Suprapubic skin (tissue), 4 donors: ENCODE results near the gene GIMAP6. TPM values are rescaled to one million over a fixed set of nuclear protein-coding genes. Genes with fewer than 3 reads are reported as not detected.
"Not testable (repeated sequence)": the region's sequence is repeated elsewhere in the genome, so short reads cannot be mapped to it uniquely, and the experiment has no call there.

Source experiments
- DNase-seq, 2 donors: peaks; one replicate each; pipeline ENCODE4 v3.0.0-alpha.2; 2019; ENCODE audit warnings: low spot score in 2 of 2
- H3K27ac ChIP-seq: fragments of 200-600 bp; sonication (generic); one replicate; pipeline ENCODE4 v1.5.1; 2019
- H3K27me3 ChIP-seq: fragments of 200-600 bp; sonication (generic); one replicate; pipeline ENCODE4 v1.5.1; 2019
- H3K36me3 ChIP-seq: fragments of 200-600 bp; sonication (generic); one replicate; pipeline ENCODE4 v1.5.1; 2019
- H3K4me1 ChIP-seq: fragments of 200-600 bp; sonication (generic); one replicate; pipeline ENCODE4 v1.5.1; 2019
- H3K4me3 ChIP-seq: fragments of 200-600 bp; sonication (generic); one replicate; pipeline ENCODE4 v1.5.1; 2019; ENCODE audit warnings: mild to moderate bottlenecking
- H3K9me3 ChIP-seq: fragments of 200-600 bp; sonication (generic); one replicate; pipeline ENCODE4 v1.5.1; 2019
- CTCF ChIP-seq, 2 donors: fragments of 200-600 bp in 1 of 2; fragments of 450-650 bp in 1 of 2; sonication (generic) in 1 of 2; IDR thresholded peaks; one replicate each; pipeline ENCODE4 v1.5.1; 2016 to 2019; ENCODE audit warnings: antibody characterized with exemption in 2 of 2, mild to moderate bottlenecking in 1 of 2, moderate library complexity in 1 of 2
- EP300 ChIP-seq: sonication (generic); formaldehyde crosslinking; IDR thresholded peaks from one replicate; pipeline ENCODE4 v1.6.1; 2017; ENCODE audit warnings: antibody characterized with exemption
- POLR2A ChIP-seq, 2 donors: fragments of 450-650 bp; IDR thresholded peaks; one replicate each; pipeline ENCODE4 v1.6.1; 2017; ENCODE audit warnings: antibody characterized with exemption in 2 of 2, mild to moderate bottlenecking in 2 of 2, moderate library complexity in 2 of 2
- POLR2AphosphoS5 ChIP-seq, 3 donors: sonication (generic); formaldehyde crosslinking; IDR thresholded peaks; one replicate each; pipeline ENCODE4 v1.6.1; 2017; ENCODE audit warnings: antibody characterized with exemption in 3 of 3
- WGBS: methylation state at CpG from one replicate; pipeline ENCODE4 v1.1.5; 2018; 5-methylcytosine and 5-hydroxymethylcytosine counted together
- total RNA-seq, 4 donors: library from RNA; depleted of rRNA; stranded (reverse); fragments of >200 nt; gene quantifications; one replicate each; pipeline ENCODE4 v1.1.0, GENCODE V29; 2016

Gene GIMAP6
- total RNA-seq, 4 donors from 2014 or later: 4.1 to 16.8 (median 10.4) TPM

GRCh38 chr7:150620617-150621371 is 11.4 kb downstream of the GIMAP6 start:
- WGBS: 69% methylated on average over 3 of the region's 3 CpGs
- Histone ChIP-seq H3K27me3 (no peaks in the 10 kb centered on the region), H3K27ac (no peak overlapping the region), H3K4me3 (no peak overlapping the region), H3K4me1 (no peaks in the 10 kb centered on the region), H3K9me3 (no peaks in the 10 kb centered on the region), H3K36me3 (no peaks in the 10 kb centered on the region)
- DNase-seq: no peak
- no peak for TF ChIP-seq CTCF (IDR thresholded peaks at IDR 0.05)

- Histone ChIP-seq H3K27me3 (no peaks in the 10 kb centered on the region), H3K4me3 (no peak overlapping the region), H3K27ac (no peak overlapping the region), H3K9me3 (no peaks in the 10 kb centered on the region), H3K36me3 (no peaks in the 10 kb centered on the region), H3K4me1 (no peaks in the 10 kb centered on the region)
- whole genome bisulfite sequencing: 79% methylated on average over 3 of the region's 3 CpGs
- TF ChIP-seq EP300 (no peak), POLR2AphosphoS5 (IDR thresholded peaks at IDR 0.05) (no peak), CTCF (IDR thresholded peaks at IDR 0.05) (no peak), POLR2A (IDR thresholded peaks at IDR 0.05) (no peak)
- no peak for DNase-seq
Observed at GRCh38 chr7:150620061-150620460, 12.1 kb downstream of the GIMAP6 start.

- not testable (repeated sequence) for H3K4me1 ChIP-seq, H3K27ac ChIP-seq, H3K4me3 ChIP-seq, H3K36me3 ChIP-seq, DNase-seq, H3K27me3 ChIP-seq, H3K9me3 ChIP-seq
- WGBS: 53% methylated on average over 5 of the region's 5 CpGs
Observed at GRCh38 chr7:150615221-150615755, 16.9 kb downstream of the GIMAP6 start.

GRCh38 chr7:150614426-150614825 is 17.8 kb downstream of the GIMAP6 start:
- H3K27ac ChIP-seq, H3K9me3 ChIP-seq, H3K36me3 ChIP-seq, DNase-seq, H3K27me3 ChIP-seq, H3K4me1 ChIP-seq, H3K4me3 ChIP-seq: not testable (repeated sequence)
- WGBS: 69% methylated on average over 1 of the region's 1 CpG

GRCh38 chr7:150613880-150614279 is 18.3 kb downstream of the GIMAP6 start:
- Histone ChIP-seq H3K9me3 (no peaks in the 10 kb centered on the region), H3K4me1 (no peaks in the 10 kb centered on the region), H3K27ac (no peak overlapping the region), H3K36me3 (no peaks in the 10 kb centered on the region), H3K27me3 (no peaks in the 10 kb centered on the region), H3K4me3 (no peak overlapping the region)
- TF ChIP-seq POLR2A (IDR thresholded peaks at IDR 0.05): no peak
- TF ChIP-seq EP300: no peak
- no peak for TF ChIP-seq POLR2AphosphoS5 (IDR thresholded peaks at IDR 0.05)
- no peak for TF ChIP-seq CTCF (IDR thresholded peaks at IDR 0.05)
- DNase-seq: no peak
- WGBS: 60% methylated on average over 1 of the region's 1 CpG

GRCh38 chr7:150612925-150613324 is 19.3 kb downstream of the GIMAP6 start:
- no peak for DNase-seq
- H3K27me3 ChIP-seq: no peaks in the 10 kb centered on the region
- no peak overlapping the region for H3K4me3 ChIP-seq
- no peaks in the 10 kb centered on the region for H3K36me3 ChIP-seq
- no peaks in the 10 kb centered on the region for H3K9me3 ChIP-seq
- H3K27ac ChIP-seq: no peak overlapping the region
- H3K4me1 ChIP-seq: no peaks in the 10 kb centered on the region
- TF ChIP-seq POLR2AphosphoS5 (IDR thresholded peaks at IDR 0.05) (no peak), POLR2A (IDR thresholded peaks at IDR 0.05) (no peak), EP300 (no peak), CTCF (IDR thresholded peaks at IDR 0.05) (no peak)
- WGBS: 64% methylated on average over 3 of the region's 3 CpGs
